NCI-H460 (cell line): ENCODE results near the gene IDI1. TPM values are rescaled to one million over a fixed set of nuclear protein-coding genes. Genes with fewer than 3 reads are reported as not detected.

Experiments used
- DNase-seq: peaks from one replicate; pipeline ENCODE4 v3.0.0-alpha.2; 2016; ENCODE audit warnings: low read depth; ENCODE audit errors: extremely low read depth
- total RNA-seq: library from RNA; depleted of rRNA; stranded (reverse); fragments of >200 nt; shearing (Covaris generic); gene quantifications from 2 replicates; pipeline ENCODE4 v1.2.3, GENCODE V29; 2014; rRNA removed

Gene IDI1
- total RNA-seq, 1 experiment from 2014 or later, result 28.3 TPM

GRCh38 chr10:996031-996430, 52.9 kb downstream of the IDI1 start:
- no peak for DNase-seq

- no peak for DNase-seq
Measured at GRCh38 chr10:995559-995926, 53.4 kb downstream of the IDI1 start.

- no peak for DNase-seq
Measured at GRCh38 chr10:994836-995558, 53.9 kb downstream of the IDI1 start.

DNA sequence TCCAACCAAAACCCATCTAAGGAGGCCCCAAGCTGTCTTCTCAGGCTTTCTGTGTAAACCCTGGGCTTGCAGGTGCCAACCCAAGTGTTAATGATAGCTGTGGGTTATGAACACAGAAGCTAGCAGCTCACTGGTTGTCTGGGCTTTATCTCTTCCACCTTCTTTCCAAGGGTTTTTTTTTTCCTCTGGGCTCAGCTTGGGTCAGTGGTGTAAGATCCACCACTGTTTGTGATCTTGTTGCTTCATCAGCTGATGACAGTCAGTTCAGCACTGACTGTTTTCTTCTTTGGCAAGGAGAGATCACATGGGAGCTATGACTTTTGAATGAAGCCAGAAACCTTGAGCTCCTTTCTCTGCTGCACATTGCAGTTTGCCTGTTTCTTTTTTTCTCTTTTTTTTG, 56.0 kb downstream of the IDI1 start:
- DNase-seq, result no peak

- no peak for DNase-seq
Measured at GRCh38 chr10:992467-992866, 56.5 kb downstream of the IDI1 start.

GRCh38 chr10:990808-991207, 58.1 kb downstream of the IDI1 start:
- DNase-seq, result no peak

Other genes starting within 250 kb of the IDI1 start
- gene LARP4B, start 117.4 kb downstream of the IDI1 start, total RNA-seq, result 28.1 and 31.1 TPM in 2 replicates
- 71.4 and 99.0 TPM in 2 replicates for gene GTPBP4, start 60.7 kb downstream of the IDI1 start, total RNA-seq
- not detected in 2 replicates for gene IDI2, start 23.3 kb downstream of the IDI1 start, total RNA-seq
- 2.7 and 4.2 TPM in 2 replicates for gene WDR37, start 7.3 kb upstream of the IDI1 start, total RNA-seq